Medulla oblongata (tissue), 1 donor: ENCODE measurements around the gene MAP1B.

Experiments
- DNase-seq: peaks from one replicate; pipeline ENCODE4 v3.0.0-alpha.2; 2015; ENCODE audit errors: extremely low spot score

The MAP1B gene

DNA sequence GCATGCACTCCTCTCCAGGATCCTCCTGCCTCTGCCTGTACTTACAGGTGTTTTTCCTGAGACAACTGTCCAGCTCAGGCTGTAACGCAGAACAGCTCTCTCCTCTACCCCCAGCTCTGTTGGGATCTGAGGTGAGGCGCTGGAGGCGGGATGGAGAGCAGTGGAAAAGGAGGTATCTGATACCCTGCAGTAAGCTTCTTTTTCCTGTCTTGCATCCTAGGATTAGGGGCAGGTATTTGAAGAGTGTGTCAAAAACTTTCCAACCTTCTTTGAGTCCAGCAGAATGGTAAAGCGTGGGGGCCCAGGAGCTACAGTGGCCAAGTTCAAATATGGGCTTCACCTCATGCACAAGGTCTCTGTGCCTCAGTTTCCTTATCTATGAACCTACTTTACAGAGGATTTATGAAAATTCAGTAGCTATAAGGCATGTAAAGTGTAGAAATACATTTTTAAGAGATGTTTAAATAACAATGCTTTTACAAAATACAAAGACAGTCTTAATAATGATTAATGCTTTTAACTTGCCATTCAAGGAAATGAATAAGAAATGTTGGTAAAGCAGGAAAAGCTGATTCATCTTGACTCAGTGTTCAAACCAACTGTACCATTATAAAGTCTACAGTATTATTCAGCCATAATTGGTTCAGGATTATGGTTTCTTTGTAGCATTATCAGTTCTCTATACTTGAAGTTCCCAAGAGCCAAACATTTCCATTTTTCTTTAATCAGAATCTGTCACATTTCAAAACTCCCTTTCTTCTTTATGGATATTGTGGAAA is 26.1 kb downstream of the MAP1B start:
- no peak for DNase-seq

DNA sequence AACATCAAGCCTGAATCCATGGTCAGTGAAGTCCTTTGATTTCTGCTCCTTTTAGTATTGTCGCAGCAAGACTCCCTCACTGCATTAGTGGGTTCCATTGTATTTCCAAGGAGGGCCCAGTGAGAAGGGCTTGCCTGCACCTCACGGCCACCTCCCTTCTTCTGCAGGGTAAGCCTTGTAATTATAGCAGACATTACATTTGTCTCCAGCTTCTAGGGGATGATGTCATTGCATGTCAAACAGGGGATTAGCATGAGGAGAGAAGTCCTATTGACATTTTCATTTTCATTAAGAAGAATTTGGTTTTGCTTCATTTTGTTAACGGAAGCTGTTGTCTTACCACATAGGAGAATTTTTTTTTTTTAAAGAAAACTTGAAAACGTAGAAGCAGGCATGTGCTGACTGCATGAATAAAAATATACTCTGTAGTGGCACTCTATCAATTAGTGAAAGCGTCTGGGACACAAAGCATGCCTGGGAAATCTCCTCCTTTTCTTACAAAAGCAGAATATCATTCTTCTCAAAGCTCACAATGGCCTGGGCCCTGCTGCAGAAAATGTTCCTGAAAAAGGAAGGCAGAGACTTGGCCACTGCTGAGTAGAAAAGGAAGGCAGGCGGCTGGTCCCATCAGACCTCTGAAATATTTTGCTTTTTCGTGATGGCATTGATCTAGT is 27.1 kb downstream of the MAP1B start:
- DNase-seq, result peak; percentile 50

DNA sequence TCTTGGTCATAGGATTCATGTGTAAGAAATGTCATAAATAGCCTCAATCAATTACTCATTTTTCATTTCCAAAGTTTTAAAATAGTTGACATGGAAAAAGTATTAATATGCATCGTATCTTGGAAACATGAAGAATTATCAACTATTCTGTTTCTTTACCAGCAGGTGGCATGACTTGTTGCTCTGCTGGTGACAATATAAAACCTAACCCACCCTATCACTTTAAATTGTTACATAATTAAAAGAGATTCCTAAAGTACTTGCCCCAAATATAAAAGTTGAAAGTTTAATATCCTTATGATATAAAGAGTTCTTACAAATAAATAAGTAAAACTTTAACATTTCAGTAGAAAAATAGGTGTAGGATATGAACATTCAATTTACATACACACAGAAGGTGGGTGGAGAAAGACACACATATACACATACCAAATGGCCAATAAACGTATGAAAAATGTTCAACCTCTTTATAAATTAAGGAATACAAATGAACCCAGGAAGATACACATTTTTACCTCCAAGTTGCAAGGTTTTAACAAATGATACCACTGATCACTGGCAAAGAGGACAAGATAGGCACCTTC is 30.6 kb downstream of the MAP1B start:
- DNase-seq, result no peak

DNA sequence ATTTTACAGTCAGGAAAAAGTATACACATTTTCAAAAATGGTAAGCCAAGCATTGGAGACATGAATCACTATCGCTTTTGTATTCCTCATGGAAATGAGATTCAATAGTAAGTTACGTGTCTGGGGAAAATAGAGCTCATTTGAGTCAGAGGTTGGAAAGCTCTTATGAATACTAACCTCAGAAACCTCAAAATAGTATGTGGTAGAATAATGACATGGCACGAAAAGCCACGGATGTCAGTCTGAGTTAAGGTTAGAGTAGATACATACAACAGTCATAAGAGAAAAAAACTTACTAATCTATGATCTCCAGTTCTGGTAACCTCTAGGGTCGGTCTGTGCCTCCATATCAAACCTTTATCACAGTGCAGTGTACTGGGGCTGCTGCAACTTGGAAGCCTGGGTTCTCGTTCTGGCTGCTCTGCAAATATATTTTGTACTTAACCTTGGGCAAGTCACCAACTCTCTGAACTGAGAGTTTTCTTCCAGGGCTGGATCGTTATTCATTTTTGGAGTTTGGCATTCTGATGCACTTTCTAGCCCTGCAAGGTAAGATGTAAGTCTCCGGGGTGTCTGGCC is 31.8 kb downstream of the MAP1B start:
- no peak for DNase-seq

DNA sequence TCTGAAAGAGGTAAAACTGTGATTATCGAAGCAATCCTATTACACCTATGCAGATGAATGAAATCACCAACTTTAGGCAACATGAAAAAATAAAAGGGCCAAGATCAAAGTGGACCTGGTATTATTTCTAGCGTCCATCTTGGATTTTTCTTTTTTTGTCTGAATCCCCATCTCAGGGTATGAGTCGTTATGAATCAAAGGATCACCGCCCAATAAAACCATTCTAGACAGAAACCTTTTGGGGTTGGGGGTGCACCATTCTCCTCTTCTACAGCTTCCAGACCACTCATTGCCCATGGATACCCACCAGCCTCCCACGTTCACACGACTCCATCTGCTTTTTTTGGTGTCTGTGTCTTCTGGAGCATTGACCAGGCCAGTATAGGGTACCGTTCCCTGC is 33.4 kb downstream of the MAP1B start:
- DNase-seq, result no peak

DNA sequence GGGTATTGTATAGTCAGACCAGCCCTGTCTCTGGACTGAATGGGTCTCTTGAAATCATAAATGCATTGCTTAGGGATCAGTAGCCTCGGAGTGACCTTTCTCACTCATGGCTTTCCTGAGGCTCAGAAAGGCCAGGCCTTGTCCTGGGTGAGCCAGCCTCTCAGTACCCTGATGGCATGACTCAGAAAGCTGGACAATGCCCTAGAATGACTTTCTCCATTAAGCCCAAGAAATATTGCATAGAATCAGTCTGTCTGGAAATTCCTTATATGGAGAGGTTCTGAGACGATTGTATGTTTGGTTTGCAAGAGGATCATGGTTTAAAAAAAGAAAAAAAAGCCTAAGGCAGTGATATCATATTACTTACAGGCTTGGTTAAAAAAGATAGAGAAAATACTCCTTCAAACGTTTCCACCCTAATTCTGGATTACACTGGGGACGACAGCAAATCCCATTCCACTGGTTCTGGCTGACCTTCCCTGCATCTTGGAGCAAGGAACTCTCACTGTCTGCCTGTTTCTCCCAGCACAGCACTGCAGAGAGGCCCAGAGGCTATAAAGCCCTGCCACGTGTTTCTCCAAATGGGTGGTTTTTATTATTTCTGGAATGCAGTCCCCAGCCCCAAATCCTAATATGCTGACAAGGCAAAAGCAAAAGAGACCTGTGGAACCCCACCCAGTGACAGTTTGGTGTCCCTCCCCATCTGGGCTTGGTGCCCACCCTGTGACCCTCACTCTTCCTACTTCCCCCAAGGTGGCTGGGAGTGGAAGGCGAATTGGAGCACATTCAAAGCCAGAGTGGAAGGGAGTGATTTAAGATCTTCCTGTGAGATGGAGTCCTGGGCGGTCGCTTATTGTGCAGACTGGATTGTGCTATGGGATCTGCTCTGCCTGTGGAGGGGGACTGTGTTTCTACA is 34.4 kb downstream of the MAP1B start:
- no peak for DNase-seq

DNA sequence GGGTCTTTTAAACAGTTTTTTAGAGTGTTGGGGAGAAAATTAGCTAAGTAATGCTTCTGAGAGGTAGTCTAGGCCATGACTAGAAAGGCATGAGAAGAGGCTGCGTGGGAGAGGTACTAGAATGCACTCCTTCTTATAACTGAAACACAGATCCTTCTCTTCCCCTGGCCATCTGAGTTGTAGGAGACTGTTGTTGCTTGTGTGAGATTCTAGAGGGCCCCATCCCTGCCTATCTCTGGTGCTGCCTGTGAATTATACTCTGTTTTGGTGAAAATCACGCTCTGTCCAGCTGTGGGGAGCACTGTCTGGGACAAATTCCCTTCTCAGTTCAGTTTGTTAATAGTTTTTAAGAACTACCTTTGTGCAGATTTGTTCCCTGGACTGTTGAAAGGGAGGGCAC is 37.5 kb downstream of the MAP1B start:
- DNase-seq, result peak; percentile 73

DNA sequence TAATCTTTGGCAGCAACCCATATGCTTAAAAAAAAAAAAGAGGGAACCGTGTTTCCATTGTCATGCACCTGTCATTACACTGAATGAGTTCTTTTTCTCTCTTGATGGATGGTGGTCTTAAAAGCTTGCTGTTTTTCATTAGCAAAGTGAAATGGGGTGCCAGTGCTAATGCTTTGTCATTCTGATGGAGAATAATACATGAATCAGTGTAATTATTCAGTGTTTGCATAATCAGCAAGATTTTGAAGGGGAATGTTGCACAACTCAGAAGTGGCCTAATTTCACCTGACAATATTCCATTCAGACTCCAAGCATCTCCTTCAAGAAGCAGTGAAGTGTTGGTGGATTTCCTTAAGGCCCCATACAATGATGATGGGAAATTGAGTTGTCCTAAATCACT is 38.1 kb downstream of the MAP1B start:
- DNase-seq, result no peak

DNA sequence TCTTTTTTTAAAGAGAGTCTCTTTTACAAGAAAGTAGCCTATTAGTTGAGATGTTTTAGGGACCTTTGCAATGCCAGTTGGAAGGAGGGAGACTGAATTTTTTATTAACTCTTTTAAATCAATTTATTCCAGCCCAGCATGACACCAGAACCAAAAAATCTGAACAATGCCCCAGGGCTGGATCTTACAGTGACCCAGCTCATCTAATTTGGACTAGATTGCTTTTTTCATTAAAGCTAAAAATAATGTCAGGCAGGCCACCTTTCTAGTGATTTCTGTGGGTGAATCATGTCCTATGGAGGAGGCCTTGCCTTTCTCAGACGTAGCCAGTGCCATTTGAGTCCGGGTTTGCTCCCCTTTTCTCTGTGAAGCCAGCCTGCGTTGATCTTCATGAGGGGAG is 38.8 kb downstream of the MAP1B start:
- DNase-seq, result no peak

DNA sequence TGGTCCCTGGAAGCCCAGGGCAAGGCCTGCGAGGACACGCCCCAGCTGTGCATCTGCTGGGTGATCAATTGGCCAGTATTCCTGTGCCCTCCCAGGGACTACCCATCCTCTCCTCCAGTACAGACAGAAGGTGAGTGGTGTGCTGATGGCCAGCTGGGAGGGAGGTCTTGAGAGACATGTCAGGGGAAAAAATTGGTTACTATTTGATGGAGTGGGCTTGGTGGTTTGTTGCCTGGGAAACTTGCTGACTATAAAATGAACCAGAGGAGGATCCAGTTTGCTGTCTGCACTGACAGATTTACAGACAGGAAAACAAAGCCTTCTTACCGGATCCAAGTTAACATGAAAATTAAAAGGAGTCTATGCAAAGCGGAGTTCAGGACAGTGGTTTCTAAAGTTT is 40.3 kb downstream of the MAP1B start:
- no peak for DNase-seq

DNA sequence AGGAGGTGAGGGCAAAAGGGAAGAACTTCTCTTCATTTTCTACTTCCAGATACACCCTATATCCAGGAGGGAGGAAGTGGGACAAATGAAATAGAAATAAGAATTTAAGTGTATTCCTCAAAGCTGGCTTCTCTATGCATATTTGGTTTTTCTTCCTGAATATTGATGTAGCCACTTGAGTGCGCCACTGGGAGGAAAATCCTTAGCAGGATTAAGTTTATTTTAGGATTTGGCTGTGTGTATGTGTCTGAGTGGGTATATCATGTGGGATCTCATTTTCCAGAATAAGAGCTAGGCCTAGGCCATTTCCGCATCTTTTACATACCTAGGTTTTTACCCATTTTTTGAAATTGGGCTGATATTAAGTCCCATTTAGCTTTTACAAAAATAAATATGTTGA is 42.5 kb downstream of the MAP1B start:
- no peak for DNase-seq

DNA sequence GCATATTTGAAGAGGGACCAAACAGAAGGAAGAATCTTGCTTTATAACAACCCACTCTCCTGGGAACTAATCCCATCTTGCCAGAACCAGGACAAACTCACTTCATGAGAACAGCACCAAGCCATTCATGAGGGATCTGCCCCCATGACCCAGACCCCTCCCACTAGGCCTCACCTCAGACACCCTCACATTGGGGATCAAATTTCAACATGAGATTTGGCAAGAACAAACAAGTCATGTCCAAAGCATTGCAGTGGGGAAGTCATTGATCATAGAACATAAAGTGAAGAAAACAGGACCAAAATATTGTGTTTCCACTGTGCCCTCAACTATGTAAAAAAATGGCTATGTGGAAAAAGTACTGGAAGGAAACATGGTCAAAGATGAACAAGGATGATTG is 43.9 kb downstream of the MAP1B start:
- DNase-seq, result no peak

DNA sequence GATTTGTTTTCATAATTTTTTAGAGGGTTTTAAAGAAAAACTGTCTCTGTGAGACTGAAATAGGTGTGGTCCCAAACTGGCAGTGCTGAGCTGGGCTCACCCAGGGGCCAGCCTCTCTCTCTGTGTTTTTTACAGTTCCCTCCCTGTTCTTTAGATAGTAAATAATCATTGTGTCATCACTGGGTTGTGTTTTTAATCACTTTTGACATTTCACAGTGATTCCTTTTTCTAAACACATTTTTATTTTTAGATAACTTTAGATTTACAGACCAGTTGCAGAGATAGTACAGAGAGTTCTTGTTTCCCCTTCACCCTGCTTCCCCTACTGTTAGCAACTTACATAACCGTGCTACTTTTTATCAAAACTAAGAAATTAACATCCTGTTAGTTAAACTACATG is 44.4 kb downstream of the MAP1B start:
- no peak for DNase-seq

DNA sequence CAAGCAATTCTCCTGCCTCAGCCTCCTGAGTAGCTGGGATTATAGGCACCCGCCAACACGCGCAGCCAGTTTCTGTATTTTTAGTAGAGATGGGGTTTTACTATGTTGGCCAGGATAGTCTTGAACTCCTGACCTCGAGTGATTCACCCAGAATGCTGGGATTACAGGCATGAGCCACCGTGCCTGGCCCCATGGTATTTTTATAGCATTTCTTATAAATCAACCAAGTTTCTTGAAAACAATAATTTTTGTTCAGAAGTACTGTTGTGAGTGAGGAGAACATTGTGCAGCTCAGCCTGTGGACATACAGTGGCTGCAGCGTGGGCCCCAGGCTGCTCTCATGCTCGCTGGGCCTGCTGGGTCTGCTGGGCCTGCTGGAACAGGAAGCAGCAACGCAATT is 45.3 kb downstream of the MAP1B start:
- DNase-seq, result no peak

DNA sequence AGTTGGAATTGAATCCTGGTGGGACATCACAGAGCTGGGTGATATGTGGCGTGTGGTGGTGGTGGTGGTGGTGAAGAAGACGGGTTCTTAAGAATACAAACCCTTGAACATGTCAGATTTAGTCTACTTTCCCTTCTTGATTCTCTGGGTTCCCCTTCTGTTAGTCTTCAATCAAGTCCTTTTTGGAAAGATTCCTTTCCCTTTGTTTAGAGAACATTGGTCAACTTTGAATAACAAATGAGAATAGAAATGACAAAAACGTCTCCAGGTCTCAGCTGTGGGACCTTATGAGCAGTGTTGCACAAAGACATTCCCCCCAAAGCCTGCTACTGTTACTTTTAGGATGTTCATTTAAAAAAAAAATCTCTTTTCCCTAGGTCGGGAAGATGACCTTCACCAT is 46.3 kb downstream of the MAP1B start:
- DNase-seq, result no peak

DNA sequence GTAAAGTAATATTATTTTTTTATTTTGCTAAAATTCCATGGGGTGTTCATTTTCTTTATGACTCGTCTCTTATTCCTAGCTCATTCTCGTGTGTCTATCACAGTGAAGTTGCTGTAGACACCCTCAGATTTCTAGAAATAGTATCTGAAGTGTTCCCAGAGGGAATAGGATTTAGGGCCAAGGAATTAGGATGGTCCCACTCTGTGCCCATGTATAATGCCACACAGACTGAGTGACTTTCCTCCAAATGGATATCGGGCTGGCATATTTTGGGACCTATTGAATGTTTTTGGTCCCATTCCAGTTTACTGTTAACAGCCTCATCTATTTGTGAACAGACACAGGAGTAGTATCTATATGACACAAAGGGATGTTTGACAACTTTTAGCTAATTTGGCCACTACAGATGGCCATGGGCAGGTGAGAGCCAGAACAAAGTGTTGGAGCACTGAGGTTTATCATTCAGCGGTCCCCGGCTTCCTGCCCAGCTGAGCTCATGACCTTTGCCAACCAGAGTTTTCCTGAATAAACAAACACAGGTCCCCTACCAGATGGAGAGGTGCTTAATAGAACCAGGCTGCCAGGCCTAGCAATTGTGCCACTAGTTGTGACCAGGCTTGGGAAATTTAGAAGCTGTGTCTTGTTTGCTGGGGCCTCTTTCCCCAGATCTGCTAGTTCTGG is 46.9 kb downstream of the MAP1B start:
- no peak for DNase-seq

DNA sequence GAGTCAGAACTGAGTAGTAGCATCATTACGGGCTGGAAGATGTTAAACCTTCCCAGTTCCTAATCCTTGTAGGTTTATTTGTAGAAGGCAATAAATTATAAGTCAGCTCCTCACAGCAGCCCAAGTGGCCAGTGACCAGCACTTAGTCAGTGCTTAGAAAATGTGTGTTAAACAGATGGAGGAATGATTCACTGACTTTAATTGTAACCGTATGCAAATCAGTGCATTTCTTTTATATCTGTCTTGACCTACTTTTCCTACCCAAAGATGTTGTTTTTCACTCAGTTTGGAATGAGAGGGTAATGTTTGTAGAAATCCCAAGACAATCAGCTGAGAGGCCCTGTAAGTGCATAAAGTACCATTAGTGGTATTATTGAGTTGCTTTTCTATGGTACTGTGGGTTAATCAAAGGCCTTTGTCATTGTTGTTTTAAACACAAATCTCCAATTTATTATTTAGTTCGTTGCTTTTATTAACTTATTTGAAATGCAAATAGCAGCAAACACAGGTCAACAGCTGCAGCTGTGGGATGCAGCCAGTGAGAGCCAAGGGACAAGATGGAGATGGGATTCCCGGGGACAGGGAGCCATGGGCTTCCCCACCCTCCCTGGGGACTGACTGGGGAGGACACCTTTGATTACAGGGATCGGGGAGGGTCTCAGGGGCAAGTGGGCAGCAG is 49.8 kb downstream of the MAP1B start:
- DNase-seq, result peak; percentile 49

DNA sequence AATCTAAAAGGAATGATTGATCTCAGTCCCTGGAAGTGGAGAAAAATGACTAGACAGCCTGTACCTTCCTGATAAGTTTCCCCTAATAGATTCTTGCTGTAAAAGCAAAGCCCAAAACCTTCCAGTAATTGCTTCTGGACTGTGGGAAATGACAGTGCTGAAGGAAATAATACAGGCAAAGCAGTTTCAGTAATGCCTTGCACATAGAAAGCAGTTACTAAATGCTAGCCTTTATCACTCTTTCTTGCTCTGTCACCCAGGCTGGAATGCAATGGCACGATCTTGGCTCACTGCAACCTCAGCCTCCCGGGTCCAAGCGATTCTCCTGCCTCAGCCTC is 50.3 kb downstream of the MAP1B start:
- no peak for DNase-seq

DNA sequence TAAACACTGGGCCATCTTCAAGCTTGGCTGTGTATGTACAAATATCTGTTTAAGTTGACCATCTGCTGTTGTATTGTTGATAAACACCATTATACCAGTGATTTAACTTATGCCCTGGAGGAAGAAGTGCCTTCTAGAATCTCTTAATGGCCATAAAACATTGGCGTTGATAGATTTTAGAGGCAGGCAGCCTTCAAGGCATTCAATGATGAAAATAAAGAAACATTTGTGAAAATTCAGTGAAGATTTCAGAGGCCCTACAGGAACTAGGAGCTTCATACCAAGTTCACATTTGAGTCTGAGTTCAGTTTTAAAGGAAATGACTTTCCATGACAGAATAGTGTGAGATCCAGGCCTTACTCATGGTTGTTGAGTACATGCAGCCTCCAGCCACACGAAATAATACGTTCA is 52.2 kb downstream of the MAP1B start:
- DNase-seq, result no peak

DNA sequence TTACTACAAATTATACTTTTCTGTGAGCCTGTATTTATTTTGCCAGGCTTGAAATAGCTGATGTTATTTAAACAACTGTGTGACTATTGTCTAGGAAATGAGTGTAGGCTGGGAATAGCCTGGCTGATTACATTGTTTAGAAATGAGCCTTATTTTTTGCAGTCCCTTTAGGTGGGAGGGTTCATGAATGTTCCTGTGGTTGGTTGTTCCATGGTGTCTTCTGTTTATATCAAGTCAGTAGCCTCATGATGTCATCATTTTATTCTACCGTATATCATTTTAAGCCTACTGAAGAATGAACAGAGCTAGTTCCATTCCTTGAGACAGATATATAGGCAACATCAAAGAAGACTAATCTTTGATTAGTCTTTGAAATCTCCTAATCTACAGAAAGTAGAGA is 53.1 kb downstream of the MAP1B start:
- no peak for DNase-seq

DNA sequence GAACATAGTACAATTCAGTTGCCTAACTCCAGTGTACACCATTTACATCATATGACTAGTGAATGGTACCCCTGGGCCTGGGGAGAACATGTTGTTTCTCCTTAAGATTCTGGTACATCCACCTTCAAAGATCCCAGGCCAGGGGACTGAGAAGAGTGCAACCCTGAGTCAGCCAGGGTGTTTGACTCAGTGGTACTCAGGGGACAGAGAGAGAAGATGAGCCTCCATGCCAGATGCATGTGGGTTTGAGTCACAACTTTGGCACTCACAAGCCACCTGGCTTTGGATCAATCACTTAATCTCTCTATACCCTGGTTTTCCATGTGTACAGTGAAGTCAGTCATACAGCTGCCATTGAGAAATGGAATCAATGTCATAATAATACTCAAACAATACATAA is 53.7 kb downstream of the MAP1B start:
- no peak for DNase-seq
